GM21360 (cell line): ENCODE data around the gene FAHD1.
"Not testable (repeated sequence)": the region's sequence is repeated elsewhere in the genome, so short reads cannot be mapped to it uniquely, and the experiment has no call there.

Source experiments
- ATAC-seq: cut with Tn5 transposase; IDR thresholded peaks from one replicate; pipeline ENCODE4 v1.9.1; 2021; ENCODE audit warnings: mild to moderate bottlenecking, moderate library complexity; ENCODE audit not compliant: unreplicated experiment

FAHD1 gene

GRCh38 chr16:1788708-1789100 is 38.3 kb upstream of the FAHD1 start:
- no peak for ATAC-seq

- ATAC-seq = no peak
Observed at GRCh38 chr16:1789643-1790045, 37.4 kb upstream of the FAHD1 start.

DNA sequence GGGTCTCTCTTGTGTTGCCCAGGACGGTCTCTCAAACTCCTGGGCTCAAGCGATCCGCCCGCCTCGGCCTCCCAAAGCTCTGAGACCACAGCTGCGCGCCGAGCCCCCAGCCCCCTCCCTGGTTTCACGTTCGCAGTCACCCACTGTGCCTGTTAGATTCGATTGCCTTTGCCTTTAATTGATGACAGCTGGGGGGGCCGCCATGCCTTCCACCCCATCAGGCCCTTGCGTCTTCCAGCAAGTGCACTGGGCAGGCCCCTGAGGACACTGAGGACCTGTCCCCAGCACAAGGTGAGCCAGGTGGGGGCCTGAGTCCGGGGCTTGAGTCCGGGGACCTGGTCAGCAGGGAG is 36.8 kb upstream of the FAHD1 start:
- no peak for ATAC-seq

DNA sequence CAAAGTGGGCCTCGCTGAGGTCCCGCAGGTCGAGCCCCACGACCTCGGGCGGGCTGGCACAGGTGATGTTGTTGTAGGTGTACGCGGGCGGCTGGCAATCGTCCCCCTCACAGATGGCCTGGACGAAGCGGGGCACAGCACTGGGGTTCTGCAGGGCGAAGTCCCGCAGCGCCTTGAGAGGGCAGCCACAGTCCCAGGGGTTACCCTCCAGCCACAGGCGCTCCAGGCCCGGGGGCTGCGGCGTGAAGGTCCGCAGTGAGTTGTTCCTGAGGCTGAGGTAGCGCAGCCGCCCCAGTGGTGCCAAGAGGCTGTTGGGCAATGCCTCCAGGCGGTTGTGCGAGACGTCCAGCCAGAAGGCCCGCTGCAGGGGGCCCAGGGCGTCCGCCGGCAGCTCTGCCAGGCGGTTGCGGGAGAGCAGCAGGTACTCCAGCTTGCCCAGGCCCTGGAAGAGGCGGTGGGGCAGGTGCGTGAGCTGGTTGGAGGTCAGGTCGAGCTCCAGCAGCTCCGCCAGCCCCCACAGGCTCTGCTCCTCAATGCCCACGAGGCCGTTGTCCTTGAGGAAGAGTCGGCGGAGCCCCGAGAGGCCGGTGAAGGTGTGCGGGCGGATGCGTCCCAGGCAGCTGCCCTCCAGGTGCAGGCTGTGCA is 36.3 kb upstream of the FAHD1 start:
- ATAC-seq = no peak

GRCh38 chr16:1791256-1791942 is 35.6 kb upstream of the FAHD1 start:
- ATAC-seq = no peak

DNA sequence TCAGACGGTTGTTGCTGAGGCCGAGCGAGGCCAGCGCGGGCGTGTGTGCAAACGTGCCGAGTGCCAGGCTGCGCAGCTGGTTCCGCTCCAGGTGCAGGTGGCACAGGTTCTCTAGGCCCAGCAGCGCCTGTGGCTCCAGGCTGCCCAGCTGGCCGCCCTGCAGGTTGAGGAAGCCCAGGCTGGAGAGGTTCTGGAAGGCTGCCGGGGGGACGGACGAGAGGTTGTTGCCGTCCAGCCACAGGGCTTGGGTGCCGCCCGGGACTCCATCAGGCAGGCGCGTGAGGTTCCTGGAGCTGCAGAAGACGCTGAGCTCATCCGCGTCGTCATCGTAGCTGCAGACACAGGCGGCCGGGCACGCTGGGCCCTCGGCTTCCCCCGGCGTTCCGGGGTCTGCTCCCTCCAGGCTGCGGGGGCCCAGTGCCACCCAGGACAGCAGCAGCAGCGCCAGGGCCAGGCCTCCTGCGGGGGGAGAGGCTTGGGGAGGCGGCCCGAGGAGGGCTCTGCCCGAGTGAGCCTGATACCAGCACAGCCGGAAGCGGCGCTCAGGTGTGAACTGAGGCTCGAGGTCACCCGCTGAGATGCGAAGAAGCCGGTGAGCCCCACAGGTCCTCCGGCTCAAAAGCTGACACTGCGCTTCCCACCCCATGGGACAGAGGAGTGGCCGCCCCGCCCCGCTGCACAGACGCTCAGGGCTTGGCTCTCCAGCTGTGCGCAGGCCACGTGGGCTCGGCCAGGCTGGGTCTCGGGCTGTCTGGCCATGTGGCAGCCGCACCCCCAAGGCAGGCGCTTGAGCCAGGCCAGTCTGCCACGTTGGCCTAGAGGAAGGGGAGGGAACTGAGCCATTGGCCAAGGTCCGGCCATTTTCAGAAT is 34.8 kb upstream of the FAHD1 start:
- no peak for ATAC-seq

DNA sequence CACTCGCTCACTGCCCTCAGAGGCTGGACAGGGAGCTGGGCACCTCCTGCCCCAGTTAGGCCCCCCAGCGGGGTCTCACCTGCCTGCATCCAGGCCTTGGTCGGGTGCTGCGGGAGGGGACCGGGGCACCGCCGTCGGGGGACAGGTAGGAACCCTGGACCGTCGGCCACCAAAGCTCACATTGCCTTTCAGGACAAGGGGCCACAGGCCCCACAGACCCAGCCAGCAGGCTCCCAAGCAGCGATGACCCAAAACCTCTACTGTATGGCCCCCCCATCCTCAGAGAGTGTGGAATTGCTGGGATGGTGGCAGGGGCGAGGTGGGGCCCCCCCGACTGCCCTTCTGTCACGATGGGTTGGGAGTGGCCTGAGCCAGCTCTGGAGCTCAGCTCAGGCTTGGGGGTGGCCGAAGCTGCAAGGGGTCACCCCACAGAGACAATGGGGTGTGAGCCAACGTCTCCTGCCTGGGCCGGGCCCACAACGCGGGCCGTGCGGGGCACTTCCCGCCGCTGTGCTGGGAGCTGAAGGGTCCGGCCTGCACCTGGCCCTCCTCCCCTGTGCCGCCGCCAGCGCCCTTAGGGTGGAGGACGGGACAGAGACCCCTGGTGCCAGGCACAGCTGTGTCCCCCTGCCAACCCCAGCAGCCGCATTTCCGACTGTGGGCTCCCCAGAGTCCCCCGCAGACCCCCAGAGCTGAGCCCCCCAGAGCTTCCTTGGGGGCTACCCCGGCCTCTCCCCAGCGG is 34.0 kb upstream of the FAHD1 start:
- no peak for ATAC-seq

DNA sequence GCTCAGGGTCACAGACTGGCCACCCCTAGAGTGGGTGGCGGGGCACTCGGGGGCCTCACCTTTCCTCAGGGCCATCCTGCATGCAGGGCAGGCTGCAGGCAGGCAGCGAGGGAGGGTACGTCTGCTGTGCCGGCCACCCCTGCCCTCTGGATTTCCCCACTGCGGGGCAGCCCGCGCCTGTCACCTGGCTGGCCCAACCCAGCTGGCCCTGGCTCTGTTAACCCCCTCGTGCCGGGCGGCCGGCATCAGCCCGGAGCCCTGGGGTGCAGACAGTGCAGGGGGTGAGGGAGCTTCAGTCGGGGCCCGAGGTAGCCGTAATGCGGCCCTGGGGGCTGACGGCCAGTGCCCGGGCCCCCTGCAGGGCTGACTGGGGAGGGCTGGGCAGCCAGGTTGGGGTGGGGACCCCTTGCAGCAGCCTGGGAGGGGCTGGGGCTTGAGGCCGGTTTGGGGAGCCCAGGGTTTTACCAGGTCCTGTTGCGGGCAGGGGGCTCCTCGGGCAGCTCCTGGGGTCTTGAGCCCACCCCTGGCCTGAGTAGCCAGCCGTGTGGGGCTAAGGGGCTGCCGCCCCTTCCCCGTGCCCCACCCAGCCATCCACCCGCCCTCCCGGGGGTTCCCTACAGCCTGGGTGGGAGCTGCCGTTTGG is 33.3 kb upstream of the FAHD1 start, which contains the start of gene IGFALS:
Gene IGFALS, minus strand, starts transcription at position 128 of the 643 bp plus-strand sequence. Its CDS starts 53 bp downstream, at position 75.
- no peak for ATAC-seq

GRCh38 chr16:1794221-1794871 is 32.7 kb upstream of the FAHD1 start:
- ATAC-seq = no peak

DNA sequence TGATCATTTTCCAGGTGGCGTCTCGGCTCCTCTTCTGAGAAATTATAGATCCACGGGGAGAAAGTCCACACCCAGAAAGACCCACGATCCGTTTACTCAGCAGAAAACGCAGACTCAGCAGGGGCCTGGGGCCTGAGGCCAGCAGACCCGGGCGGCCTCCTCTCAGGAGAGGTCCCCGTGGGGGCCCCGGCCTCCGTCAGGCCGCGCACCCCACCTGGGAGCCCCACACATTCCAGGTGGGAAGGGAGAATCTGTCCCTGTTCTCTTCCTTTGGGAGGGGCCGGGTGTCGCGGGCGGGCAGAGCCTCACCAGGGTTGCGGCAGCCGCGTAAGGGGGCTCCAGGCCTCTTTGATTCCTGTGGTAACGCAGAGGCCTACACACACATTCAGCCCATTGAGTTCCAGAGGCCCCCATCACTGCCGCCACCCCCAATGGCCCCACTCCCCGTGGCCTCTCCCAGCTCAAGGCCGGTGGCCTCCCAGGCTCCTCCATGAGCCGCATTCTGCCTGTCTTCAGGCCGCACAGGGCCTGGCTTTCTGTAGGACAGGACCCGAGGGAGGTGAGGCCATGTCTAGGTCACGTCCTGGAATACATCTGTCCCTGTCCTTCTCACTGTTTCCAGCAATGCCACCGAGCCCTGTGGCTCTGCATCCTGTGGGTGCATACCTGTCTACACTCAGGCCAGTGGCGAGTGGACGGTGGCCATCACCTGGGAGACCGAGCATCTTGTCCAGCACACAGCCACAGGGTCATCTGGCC is 31.9 kb upstream of the FAHD1 start:
- ATAC-seq = no peak

DNA sequence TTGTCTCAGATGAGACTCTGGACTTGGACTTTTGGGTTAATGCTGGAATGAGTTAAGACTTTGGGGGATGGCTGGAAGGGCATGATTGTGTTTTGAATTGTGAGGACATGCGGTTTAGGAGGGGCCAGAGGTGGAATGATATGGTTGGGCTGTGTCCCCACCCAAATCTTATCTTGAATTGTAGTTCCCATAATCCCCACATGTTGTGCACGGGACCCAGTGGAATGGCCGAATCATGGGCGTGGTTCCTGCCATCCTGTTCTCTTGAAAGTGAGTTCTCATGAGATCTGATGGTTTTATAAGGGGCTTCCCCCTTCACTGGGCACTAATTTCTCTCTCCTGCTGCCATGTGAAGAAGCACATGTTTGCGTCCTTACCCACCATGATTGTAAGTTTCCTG is 27.7 kb upstream of the FAHD1 start:
- not testable (repeated sequence) for ATAC-seq

DNA sequence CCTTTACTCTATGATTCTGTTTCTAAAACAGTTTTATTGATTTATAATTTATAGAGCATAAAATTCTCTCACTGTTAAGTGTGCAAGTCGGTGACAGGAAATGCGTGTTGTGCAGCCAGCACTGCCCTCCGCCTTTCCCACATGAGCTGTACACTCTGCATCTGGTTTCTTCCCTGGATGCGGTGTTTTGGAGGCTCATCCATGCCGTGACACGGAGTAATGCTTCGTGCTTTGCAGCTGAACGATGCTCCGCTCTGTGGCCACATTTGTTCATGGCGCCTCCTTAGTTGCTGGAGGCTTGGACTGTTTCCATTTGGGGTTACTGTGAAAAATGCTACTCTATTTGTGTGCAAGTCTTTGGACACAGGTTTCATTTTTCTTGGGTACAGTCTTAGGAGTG is 26.3 kb upstream of the FAHD1 start:
- ATAC-seq = no peak

DNA sequence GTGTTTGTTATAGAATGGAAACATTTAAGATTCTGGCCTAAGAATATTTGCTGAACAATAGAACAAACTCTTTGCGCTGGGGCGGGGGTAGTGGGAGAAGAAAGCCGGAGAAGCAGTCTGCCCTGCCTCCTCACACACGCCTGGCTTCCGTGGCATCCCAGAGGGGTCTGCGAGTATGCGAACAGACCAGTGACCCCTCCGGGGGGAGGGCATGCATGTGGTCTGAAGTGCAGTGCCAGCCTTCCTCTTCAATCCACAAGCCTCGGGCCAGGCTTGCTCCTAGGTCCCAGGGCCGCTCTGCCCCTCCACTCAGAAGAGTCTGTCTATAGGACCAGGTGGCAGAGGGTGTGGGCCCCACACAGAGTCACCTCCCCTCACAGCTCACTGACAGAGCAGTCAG is 19.4 kb upstream of the FAHD1 start:
- no peak for ATAC-seq

DNA sequence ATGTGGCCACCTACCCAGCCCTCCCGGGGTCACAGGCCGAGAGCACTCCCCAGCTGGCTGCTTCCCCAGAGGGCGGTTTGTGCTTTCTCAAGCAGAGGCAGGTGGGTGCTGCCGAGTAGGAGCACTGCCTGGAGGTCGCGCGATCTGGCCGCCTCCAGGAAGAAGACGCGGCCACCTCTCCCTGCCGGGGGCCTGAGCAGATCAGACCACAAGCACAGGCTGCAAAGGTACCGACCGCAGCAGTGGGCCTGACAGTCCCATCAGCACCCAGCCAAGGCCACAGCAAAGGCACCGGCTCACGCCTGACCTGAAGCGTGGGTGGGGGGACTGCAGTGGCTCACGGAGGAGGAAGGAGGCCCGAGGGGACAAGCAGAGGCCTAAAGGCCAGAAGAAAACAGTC is 18.3 kb upstream of the FAHD1 start:
- ATAC-seq = no peak

DNA sequence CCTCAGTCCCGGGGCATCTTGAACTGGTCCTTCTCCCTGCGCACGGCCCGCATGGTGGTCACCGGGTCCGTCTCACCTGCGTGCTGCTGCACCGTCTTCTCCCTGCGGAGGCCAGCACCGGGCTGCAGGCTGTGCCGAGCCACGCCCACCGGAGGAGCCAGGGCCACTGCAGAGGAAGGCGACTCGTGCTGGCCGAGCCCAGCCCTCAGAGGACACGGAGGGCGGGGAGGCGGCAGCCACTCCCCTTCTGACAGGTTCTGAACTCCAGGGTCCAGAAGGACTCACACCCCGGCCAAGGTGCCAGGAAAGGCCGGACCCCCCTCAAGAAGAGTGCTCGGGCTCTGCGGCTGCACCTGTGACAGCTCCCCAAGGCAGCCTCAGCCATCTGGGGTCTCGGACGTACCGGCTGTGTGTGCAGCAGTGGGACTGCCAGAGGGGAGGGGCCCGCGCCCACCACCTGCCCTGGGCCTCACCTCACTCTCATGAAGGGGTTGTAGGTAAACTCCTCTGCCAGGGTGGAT is 17.7 kb upstream of the FAHD1 start:
- no peak for ATAC-seq

- ATAC-seq = no peak
Observed at GRCh38 chr16:1810106-1810505, 16.9 kb upstream of the FAHD1 start.

GRCh38 chr16:1810536-1810935 is 16.5 kb upstream of the FAHD1 start:
- ATAC-seq = no peak

GRCh38 chr16:1812732-1813163 is 14.3 kb upstream of the FAHD1 start:
- ATAC-seq = no peak

DNA sequence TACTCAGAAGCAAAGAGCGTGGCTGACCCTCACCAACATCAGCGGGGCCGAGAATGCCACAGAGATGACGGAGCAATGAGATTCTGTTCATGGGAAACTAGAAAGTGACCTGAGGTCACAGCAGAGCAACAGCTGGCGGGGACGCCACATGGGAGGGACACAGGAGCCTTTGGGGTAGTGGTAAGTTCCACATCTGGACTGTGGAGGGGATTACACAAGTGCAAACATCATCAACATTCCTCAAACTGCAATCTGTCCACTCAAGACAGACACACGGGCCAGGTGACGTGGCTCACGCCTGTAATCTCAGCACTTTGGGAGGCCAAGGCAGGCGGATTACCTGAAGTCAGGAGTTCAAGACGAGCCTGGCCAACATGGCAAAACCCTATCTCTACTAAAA is 11.5 kb upstream of the FAHD1 start:
- ATAC-seq = no peak
